Vagina (tissue), 2 donors: ENCODE results near the gene UBE2Q1. TPM values are rescaled to one million over a fixed set of nuclear protein-coding genes. Genes with fewer than 3 reads are reported as not detected.

Experiments used
- DNase-seq, 2 donors: peaks; one replicate each; pipeline ENCODE4 v3.0.0-alpha.2; 2017; ENCODE audit errors: extremely low spot score in 2 of 2
- H3K27ac ChIP-seq: fragments of 200-600 bp; sonication (generic); one replicate; pipeline ENCODE4 v1.5.1; 2019
- H3K27me3 ChIP-seq: fragments of 200-600 bp; sonication (generic); one replicate; pipeline ENCODE4 v1.5.1; 2019
- H3K36me3 ChIP-seq, 2 donors: fragments of 200-600 bp; sonication (generic); one replicate each; pipeline ENCODE4 v1.5.1; 2017 to 2019
- H3K4me1 ChIP-seq: fragments of 200-600 bp; sonication (generic); one replicate; pipeline ENCODE4 v1.5.1; 2019
- H3K4me3 ChIP-seq, 2 donors: fragments of 200-600 bp; sonication (generic); 1 replicate in 1 of 2; 2 replicates in 1 of 2; pipeline ENCODE4 v1.5.1; 2016 to 2019
- H3K9me3 ChIP-seq: fragments of 200-600 bp; sonication (generic); one replicate; pipeline ENCODE4 v1.5.1; 2019
- CTCF ChIP-seq, 3 experiments: fragments of 450-650 bp in 2 of 3; fragments of 200-600 bp in 1 of 3; sonication (generic) in 1 of 3; IDR thresholded peaks; one replicate each; pipeline ENCODE4 v1.5.1; 2017 to 2019; ENCODE audit warnings: antibody characterized with exemption in 3 of 3, mild to moderate bottlenecking in 2 of 3, moderate library complexity in 2 of 3
- POLR2A ChIP-seq, 2 donors: fragments of 450-650 bp; IDR thresholded peaks; one replicate each; pipeline ENCODE4 v1.6.1; 2017; ENCODE audit warnings: antibody characterized with exemption in 2 of 2, mild to moderate bottlenecking in 2 of 2, moderate library complexity in 2 of 2
- POLR2AphosphoS5 ChIP-seq, 2 donors: sonication (generic); formaldehyde crosslinking; IDR thresholded peaks; one replicate each; pipeline ENCODE4 v1.9.0; 2017; ENCODE audit warnings: antibody characterized with exemption in 2 of 2, mild to moderate bottlenecking in 2 of 2, low read depth in 1 of 2; ENCODE audit not compliant: insufficient read depth in 1 of 2
- intact Hi-C: fragments of 100-400 bp; cut with DNase I; formaldehyde crosslinking; loops from one replicate; pipeline ENCODE4 v1.15.1; 2023
- total RNA-seq: library from RNA; depleted of rRNA; stranded (reverse); fragments of >200 nt; gene quantifications from one replicate; pipeline ENCODE4 v1.2.3, GENCODE V29; 2016

The UBE2Q1 gene
- total RNA-seq, 1 donor from 2014 or later: 17.9 TPM

GRCh38 chr1:154514066-154514553, 44.4 kb downstream of the UBE2Q1 start:
- no peak for DNase-seq
- Histone ChIP-seq H3K4me3 (no peak overlapping the region), H3K27ac (no peak overlapping the region), H3K4me1 (no peaks in the 10 kb centered on the region), H3K27me3 (peaks cover 4% of the 10 kb centered on the region), H3K9me3 (no peaks in the 10 kb centered on the region), H3K36me3 (no peaks in the 10 kb centered on the region)
- TF ChIP-seq CTCF (IDR thresholded peaks at IDR 0.05) (no peak), POLR2AphosphoS5 (IDR thresholded peaks at IDR 0.05; ENCODE audit: insufficient read depth in 1 of 2, low read depth in 1 of 2) (no peak), POLR2A (IDR thresholded peaks at IDR 0.05) (no peak)
- intact Hi-C loops: no loop called here

- intact Hi-C loops: no loop called here
- H3K27ac ChIP-seq: no peak overlapping the region
- no peak for DNase-seq
- TF ChIP-seq POLR2A (IDR thresholded peaks at IDR 0.05) (no peak), CTCF (IDR thresholded peaks at IDR 0.05) (no peak), POLR2AphosphoS5 (IDR thresholded peaks at IDR 0.05; ENCODE audit: insufficient read depth in 1 of 2, low read depth in 1 of 2) (no peak)
- H3K36me3 ChIP-seq: no peaks in the 10 kb centered on the region
- H3K4me3 ChIP-seq: no peak overlapping the region
- peaks cover 4% of the 10 kb centered on the region for H3K27me3 ChIP-seq
- H3K4me1 ChIP-seq: no peaks in the 10 kb centered on the region
- H3K9me3 ChIP-seq: no peaks in the 10 kb centered on the region
These were observed 45.7 kb downstream of the UBE2Q1 start for GRCh38 chr1:154512760-154513159.

- intact Hi-C loops: loop anchor here (5.0 kb wide), 1 partner anchor 1938 kb away; no protein-coding TSS in a partner anchor
- no peak for TF ChIP-seq CTCF (IDR thresholded peaks at IDR 0.05)
- TF ChIP-seq POLR2A (IDR thresholded peaks at IDR 0.05): no peak
- no peak for TF ChIP-seq POLR2AphosphoS5 (IDR thresholded peaks at IDR 0.05; ENCODE audit: insufficient read depth in 1 of 2, low read depth in 1 of 2)
- peaks cover 16% of the 10 kb centered on the region for H3K4me1 ChIP-seq
- H3K36me3 ChIP-seq: no peaks in the 10 kb centered on the region
- H3K9me3 ChIP-seq: no peaks in the 10 kb centered on the region
- H3K27me3 ChIP-seq: peaks cover 15% of the 10 kb centered on the region
- no peak overlapping the region for H3K27ac ChIP-seq
- no peak for DNase-seq
- no peak overlapping the region for H3K4me3 ChIP-seq
These were observed 54.6 kb downstream of the UBE2Q1 start for GRCh38 chr1:154503898-154504297.

GRCh38 chr1:154502744-154503115, 55.7 kb downstream of the UBE2Q1 start:
- H3K27me3 ChIP-seq: peaks cover 15% of the 10 kb centered on the region
- no peak for DNase-seq

More at GRCh38 chr1:154502744-154503115, 55.7 kb downstream of the UBE2Q1 start:
- Histone ChIP-seq H3K27ac (no peak overlapping the region), H3K4me3 (peak overlapping the region; percentile 40 to 59), H3K4me1 (peaks cover 16% of the 10 kb centered on the region), H3K9me3 (no peaks in the 10 kb centered on the region), H3K36me3 (no peaks in the 10 kb centered on the region)
- intact Hi-C loops: loop anchor here (5.0 kb wide), 1 partner anchor 1940 kb away; no protein-coding TSS in a partner anchor
- peak in 1 of 2 donors; percentile 7 for TF ChIP-seq POLR2AphosphoS5 (IDR thresholded peaks at IDR 0.05; ENCODE audit: insufficient read depth in 1 of 2, low read depth in 1 of 2)
- no peak for TF ChIP-seq CTCF (IDR thresholded peaks at IDR 0.05)
- no peak for TF ChIP-seq POLR2A (IDR thresholded peaks at IDR 0.05)
